GM12878 (cell line): ENCODE results near the gene STK38. TPM values are rescaled to one million over a fixed set of nuclear protein-coding genes. Genes with fewer than 3 reads are reported as not detected.

Experiments used
- ATAC-seq: fragments of 200-7000 bp; cut with Tn5 transposase; 3 replicates; pipeline ENCODE4 v1.9.1; 2020; ENCODE audit warnings: mild to moderate bottlenecking, moderate library complexity
- BruUV-seq: library from RNA; stranded (reverse); fragments of 400-500 nt; replicated peaks from 2 replicates; lab custom pipeline; 2021; lab: Mats Ljungman, UMichigan
- CTCF ChIA-PET: fragments of 300-600 bp; sonication (Branson Sonifier 250); formaldehyde crosslinking; extraction: SDS; loops from one replicate; lab custom pipeline; 2021; ENCODE audit warnings: inconsistent platforms; lab: Yijun Ruan, JAX
- POLR2A ChIA-PET: fragments of 350-600 bp; formaldehyde crosslinking; extraction: SDS; loops from one replicate; lab custom pipeline; 2021; ENCODE audit warnings: inconsistent platforms; lab: Charles Lee
- RAD21 ChIA-PET: fragments of 300-600 bp; sonication (Branson Sonifier 250); formaldehyde crosslinking; loops from one replicate; lab custom pipeline; 2023; ENCODE audit warnings: antibody characterized with exemption; ENCODE audit not compliant: unreplicated experiment; lab: Charles Lee
- SMC1A ChIA-PET: fragments of 300-600 bp; sonication (Branson Sonifier 250); formaldehyde crosslinking; loops from one replicate; lab custom pipeline; 2023; ENCODE audit not compliant: unreplicated experiment, uncharacterized antibody; lab: Charles Lee
- DNase-seq: peaks from one replicate; pipeline ENCODE4 v3.0.0-alpha.2; 2011; ENCODE audit warnings: low read depth, low spot score
- FAIRE-seq: peaks from 3 replicates; lab custom pipeline; 2011; peaks lifted over from hg19 to GRCh38; lab: Jason Lieb, UNC
- H2AFZ ChIP-seq: 2 replicates; pipeline ENCODE4 v1.6.0; 2011; ENCODE audit warnings: low read depth, low read length, control low read depth; ENCODE audit not compliant: control insufficient read depth
- H3K27ac ChIP-seq: 2 replicates; pipeline ENCODE4 v1.5.1; 2011; ENCODE audit warnings: control low read depth; ENCODE audit not compliant: control insufficient read depth, insufficient read depth
- H3K27me3 ChIP-seq, 2 experiments: replicated peaks in 1 of 2; 2 replicates each; pipeline versions ENCODE4 v1.6.0 to v1.6.1; 2011; ENCODE audit warnings: low read length in 1 of 2; ENCODE audit not compliant: control insufficient read depth in 2 of 2, insufficient read depth in 2 of 2
- H3K36me3 ChIP-seq, 2 experiments: 2 replicates each; pipeline ENCODE4 v1.5.1; 2011; ENCODE audit warnings: low read length in 1 of 2; ENCODE audit not compliant: control insufficient read depth in 2 of 2, insufficient read depth in 2 of 2
- H3K4me1 ChIP-seq: 2 replicates; pipeline ENCODE4 v1.6.1; 2011; ENCODE audit warnings: mild to moderate bottlenecking, low read length, moderate library complexity, mixed read lengths; ENCODE audit not compliant: control insufficient read depth, insufficient read depth
- H3K4me2 ChIP-seq: 2 replicates; pipeline ENCODE4 v1.6.0; 2011; ENCODE audit warnings: control low read depth; ENCODE audit not compliant: control insufficient read depth, insufficient read depth
- H3K4me3 ChIP-seq: fragments of 200-600 bp; sonication (generic); 2 replicates; pipeline ENCODE4 v1.5.1; 2016
- H3K79me2 ChIP-seq: 2 replicates; pipeline ENCODE4 v1.6.0; 2011; ENCODE audit warnings: low read length; ENCODE audit not compliant: control insufficient read depth, insufficient read depth
- H3K9ac ChIP-seq: 2 replicates; pipeline ENCODE4 v1.8.0; 2011; ENCODE audit warnings: low read length, control low read depth, mixed read lengths; ENCODE audit not compliant: control insufficient read depth, insufficient read depth
- H3K9me3 ChIP-seq: replicated peaks from 3 replicates; pipeline ENCODE4 v1.5.1; 2011; ENCODE audit warnings: mild to moderate bottlenecking, low read length; ENCODE audit not compliant: control insufficient read depth, insufficient read depth
- H4K20me1 ChIP-seq: 2 replicates; pipeline ENCODE4 v1.6.0; 2011; ENCODE audit not compliant: control insufficient read depth, insufficient read depth
- BMI1 ChIP-seq: fragments of 450-650 bp; IDR thresholded peaks from 2 replicates; pipeline ENCODE4 v1.6.1; 2016; ENCODE audit warnings: mild to moderate bottlenecking, moderate library complexity, borderline replicate concordance
- CBX3 ChIP-seq: fragments of 200-600 bp; sonication (generic); IDR thresholded peaks from 2 replicates; pipeline ENCODE4 v1.6.1; 2016; ENCODE audit warnings: low read depth, borderline replicate concordance
- CHD2 ChIP-seq: IDR thresholded peaks from 2 replicates; pipeline ENCODE4 v1.6.1; 2011; ENCODE audit warnings: low read depth, low read length, improper control_type of control experiment, borderline replicate concordance
- CREB1 ChIP-seq: IDR thresholded peaks from 2 replicates; pipeline ENCODE4 v1.6.1; 2012; ENCODE audit warnings: low read depth, mild to moderate bottlenecking, inconsistent platforms
- CREM ChIP-seq: IDR thresholded peaks from 2 replicates; pipeline ENCODE4 v1.6.1; 2014; ENCODE audit warnings: antibody characterized with exemption, low read depth
- GABPA ChIP-seq: IDR thresholded peaks from 2 replicates; pipeline ENCODE4 v1.6.1; 2014; ENCODE audit warnings: antibody characterized with exemption, low read depth, mild to moderate bottlenecking, inconsistent platforms
- HDGF ChIP-seq: fragments of 450-650 bp; IDR thresholded peaks from 2 replicates; pipeline ENCODE4 v1.6.1; 2016; ENCODE audit warnings: antibody characterized with exemption
- IRF5 ChIP-seq: fragments of 450-650 bp; IDR thresholded peaks from 2 replicates; pipeline ENCODE4 v1.6.1; 2017; ENCODE audit warnings: borderline replicate concordance
- JUNB ChIP-seq: IDR thresholded peaks from 2 replicates; pipeline ENCODE4 v1.6.1; 2016; ENCODE audit warnings: antibody characterized with exemption, mild to moderate bottlenecking
- JUND ChIP-seq: IDR thresholded peaks from 2 replicates; pipeline ENCODE4 v1.6.1; 2012; ENCODE audit warnings: low read depth, mild to moderate bottlenecking, low read length, improper control_type of control experiment, moderate library complexity
- TBL1XR1 ChIP-seq: IDR thresholded peaks from 2 replicates; pipeline ENCODE4 v1.6.1; 2012; ENCODE audit warnings: low read depth, low read length, improper control_type of control experiment
- ZBTB11 ChIP-seq: fragments of 450-650 bp; formaldehyde crosslinking; IDR thresholded peaks from 2 replicates; pipeline ENCODE4 v1.5.0; 2022; ENCODE audit warnings: mild to moderate bottlenecking, missing genetic modification characterization
- ZBTB40 ChIP-seq: fragments of 450-650 bp; IDR thresholded peaks from 2 replicates; pipeline ENCODE4 v1.6.1; 2016; ENCODE audit warnings: mild to moderate bottlenecking, moderate library complexity, borderline replicate concordance
- WGBS: methylation state at CpG from one replicate; pipeline ENCODE4 v1.1.6; 2016; ENCODE audit warnings: low lambda C conversion rate; ENCODE audit not compliant: insufficient replicate concordance, insufficient coverage; ENCODE audit errors: missing lambda C conversion rate; 5-methylcytosine and 5-hydroxymethylcytosine counted together
- in situ Hi-C: fragments of 300-500 bp; cut with MboI; formaldehyde crosslinking; loops from 9 replicates; pipeline ENCODE4 v1.14.3; 2018; ENCODE audit warnings: mixed read lengths
- intact Hi-C: fragments of 100-400 bp; cut with micrococcal nuclease; formaldehyde crosslinking; loops from one replicate; pipeline ENCODE4 v1.14.2; 2022; ENCODE audit not compliant: unreplicated experiment
- polyA plus RNA-seq, 11 experiments: library from polyadenylated mRNA; depleted of rRNA in 4 of 11; unstranded in 6 of 11; stranded (reverse) in 5 of 11; fragments of >200 nt; fragmentation: Nextera tagmentation in 4 of 11; fragmentation: Illumina TruSeq in 1 of 11; extraction: Ambion mirVana in 4 of 11; extraction: Trizol in 1 of 11; gene quantifications; 1 replicate in 1 of 11; 2 replicates in 10 of 11; pipeline versions ENCODE4 v1.2.1 to v1.2.3, GENCODE V29; 2011 to 2016; ENCODE audit warnings: inconsistent platforms in 2 of 11, missing spikeins in 2 of 11, low read depth in 1 of 11
- total RNA-seq, 4 experiments: library from RNA; depleted of rRNA in 3 of 4; stranded (reverse); fragments of >200 nt in 3 of 4; fragmentation: Illumina TruSeq in 1 of 4; extraction: Trizol in 1 of 4; gene quantifications; 2 replicates each; pipeline versions ENCODE4 v1.2.1 to v1.2.3, GENCODE V29; 2013 to 2021
- TF ChIP-seq, protein P1 (sequence below): fragments of 450-650 bp; IDR thresholded peaks from 2 replicates; pipeline ENCODE4 v1.6.1; 2016; ENCODE audit warnings: mild to moderate bottlenecking

The STK38 gene
- total and polyA plus RNA-seq, 10 of the 15 experiments (the other 5 are each of a cell fraction or from before 2014, with no cell fraction given) = 4.1 to 18.7 (median 13.6) TPM

DNA sequence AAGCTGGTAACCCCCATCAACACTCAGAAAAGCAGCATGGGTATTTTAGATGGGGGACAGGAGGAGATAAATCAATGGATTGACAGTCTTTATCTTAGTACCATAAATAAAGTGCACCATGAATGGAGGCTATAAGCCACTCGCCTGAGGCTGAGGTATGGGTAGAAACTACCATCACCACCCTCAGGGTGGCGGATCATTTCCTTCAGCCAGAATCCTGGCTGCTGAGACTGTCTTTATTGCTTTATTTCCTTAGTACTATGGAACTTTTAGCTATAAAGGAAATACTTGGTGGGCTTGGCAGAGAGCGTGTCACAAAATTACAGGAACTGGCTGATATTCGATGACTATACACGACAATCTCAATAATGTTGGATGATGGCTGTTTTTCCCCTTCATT is 52.2 kb downstream of the STK38 start (continued):
- TF ChIP-seq CREB1 (no peak), ZBTB40 (no peak)

DNA sequence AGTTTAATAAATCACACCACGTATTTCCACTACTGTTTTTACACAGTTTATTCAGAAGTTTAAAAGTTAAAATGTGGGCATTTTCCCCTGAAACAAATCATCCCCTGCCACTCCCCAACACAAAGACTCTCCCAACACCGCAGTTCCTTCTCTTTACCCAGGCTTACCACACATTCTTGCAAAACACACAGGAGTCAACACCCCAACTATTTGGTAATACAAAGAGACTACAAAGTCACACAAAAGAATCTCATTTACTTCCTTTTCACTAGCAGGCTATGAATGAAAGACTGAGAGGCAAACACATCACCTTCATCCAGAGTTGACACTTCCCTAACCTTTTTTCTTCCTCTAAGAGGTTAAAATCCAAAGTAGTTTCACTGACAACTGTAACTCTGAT is 53.4 kb downstream of the STK38 start:
- CTCF ChIA-PET = no interaction called here
- DNase-seq = no peak
- ATAC-seq = no peak
- in situ Hi-C loops (no loop called here), intact Hi-C loops (no loop called here)
- no peak overlapping the region for H3K4me3 ChIP-seq
- FAIRE-seq = no peak
- H3K4me2 ChIP-seq = no peak overlapping the region
- no peak overlapping the region for H3K27ac ChIP-seq
- H2AFZ ChIP-seq = no peak overlapping the region
- RAD21 ChIA-PET = no interaction called here
- no peak overlapping the region for H3K9ac ChIP-seq
- H3K27me3 ChIP-seq = no peaks in the 10 kb centered on the region
- no peaks in the 10 kb centered on the region for H3K4me1 ChIP-seq
- H3K9me3 ChIP-seq = no peaks in the 10 kb centered on the region
- 52% methylated on average over 2 of the region's 2 CpGs for whole genome bisulfite sequencing
- no peaks in the 10 kb centered on the region for H3K79me2 ChIP-seq
- BruUV-seq = no TSS peak
- H3K36me3 ChIP-seq = peaks cover 0 to 6% of the 10 kb centered on the region in 2 experiments; a peak in 2 of 4 replicates
- SMC1A ChIA-PET = interaction anchor here (1.1 kb wide), 1 partner anchor 86 kb away, joined by 3 read pairs; no protein-coding TSS in a partner anchor
- no peaks in the 10 kb centered on the region for H4K20me1 ChIP-seq
- POLR2A ChIA-PET = no interaction called here
- TF ChIP-seq GABPA = no peak
- no peak for TF ChIP-seq JUNB
- no peak for TF ChIP-seq IRF5
- TF ChIP-seq, protein P1, sequence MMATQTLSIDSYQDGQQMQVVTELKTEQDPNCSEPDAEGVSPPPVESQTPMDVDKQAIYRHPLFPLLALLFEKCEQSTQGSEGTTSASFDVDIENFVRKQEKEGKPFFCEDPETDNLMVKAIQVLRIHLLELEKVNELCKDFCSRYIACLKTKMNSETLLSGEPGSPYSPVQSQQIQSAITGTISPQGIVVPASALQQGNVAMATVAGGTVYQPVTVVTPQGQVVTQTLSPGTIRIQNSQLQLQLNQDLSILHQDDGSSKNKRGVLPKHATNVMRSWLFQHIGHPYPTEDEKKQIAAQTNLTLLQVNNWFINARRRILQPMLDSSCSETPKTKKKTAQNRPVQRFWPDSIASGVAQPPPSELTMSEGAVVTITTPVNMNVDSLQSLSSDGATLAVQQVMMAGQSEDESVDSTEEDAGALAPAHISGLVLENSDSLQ = no peak
- no peak for TF ChIP-seq TBL1XR1
- TF ChIP-seq HDGF = no peak
- TF ChIP-seq CBX3 = no peak
- no peak for TF ChIP-seq JUND
- TF ChIP-seq CREM = no peak
- no peak for TF ChIP-seq ZBTB11
- TF ChIP-seq BMI1 = no peak
- TF ChIP-seq CHD2 = no peak
